Activated naive CD4-positive, alpha-beta T cell treated with Interleukin-2 at 50 U/mL for 16 hours (primary cell): ENCODE results near the gene SLC6A18.

Source experiments
- DNase-seq: peaks from one replicate; pipeline ENCODE4 v3.0.0-alpha.2; 2020

SLC6A18 gene

GRCh38 chr5:1225081-1225480, at the start of gene SLC6A18:
Gene SLC6A18, plus strand, starts transcription at chr5:1225381. Its CDS starts 97 bp downstream, at chr5:1225478.
- DNase-seq = no peak

GRCh38 chr5:1175801-1176472, 49.2 kb upstream of the SLC6A18 start:
- DNase-seq = no peak

- DNase-seq = no peak
Observed at GRCh38 chr5:1176473-1177391, 48.4 kb upstream of the SLC6A18 start.

- no peak for DNase-seq
Observed at GRCh38 chr5:1177826-1178528, 47.2 kb upstream of the SLC6A18 start.

GRCh38 chr5:1178529-1179382, 46.4 kb upstream of the SLC6A18 start:
- DNase-seq = no peak

GRCh38 chr5:1179383-1179715, 45.8 kb upstream of the SLC6A18 start:
- no peak for DNase-seq

GRCh38 chr5:1180096-1180495, 45.1 kb upstream of the SLC6A18 start:
- no peak for DNase-seq

GRCh38 chr5:1180841-1181271, 44.3 kb upstream of the SLC6A18 start:
- no peak for DNase-seq

GRCh38 chr5:1181451-1182359, 43.5 kb upstream of the SLC6A18 start:
- no peak for DNase-seq

- no peak for DNase-seq
Observed at GRCh38 chr5:1182360-1182632, 42.9 kb upstream of the SLC6A18 start.

GRCh38 chr5:1182633-1183423, 42.4 kb upstream of the SLC6A18 start:
- no peak for DNase-seq

- no peak for DNase-seq
Observed at GRCh38 chr5:1183424-1184162, 41.6 kb upstream of the SLC6A18 start.

GRCh38 chr5:1184163-1184470, 41.1 kb upstream of the SLC6A18 start:
- DNase-seq = no peak

- no peak for DNase-seq
Observed at GRCh38 chr5:1184481-1184880, 40.7 kb upstream of the SLC6A18 start.

GRCh38 chr5:1185038-1185627, 40.0 kb upstream of the SLC6A18 start:
- no peak for DNase-seq

GRCh38 chr5:1185629-1186350, 39.4 kb upstream of the SLC6A18 start:
- no peak for DNase-seq

- DNase-seq = no peak
Observed at GRCh38 chr5:1186351-1187233, 38.6 kb upstream of the SLC6A18 start.
